HepG2 (cell line): ENCODE data around the gene PDIK1L.

Source experiments
- BRCA1 ChIP-seq: sonication (generic); formaldehyde crosslinking; IDR thresholded peaks from 2 replicates; pipeline ENCODE4 v1.4.0; 2020; ENCODE audit warnings: missing genetic modification reagents
- EZH2 ChIP-seq: conservative IDR thresholded peaks from 2 replicates; pipeline ENCODE4 v1.6.1; 2012; ENCODE audit warnings: mild to moderate bottlenecking, low read depth, low read length, moderate library complexity
- SCMH1 ChIP-seq: sonication (generic); formaldehyde crosslinking; IDR thresholded peaks from 2 replicates; pipeline ENCODE4 v1.9.0; 2021; ENCODE audit warnings: missing genetic modification reagents, mild to moderate bottlenecking, borderline replicate concordance
- TF ChIP-seq, protein P1 (sequence below): sonication (generic); formaldehyde crosslinking; IDR thresholded peaks from 2 replicates; pipeline ENCODE4 v1.5.1; 2020; ENCODE audit warnings: missing genetic modification reagents, mild to moderate bottlenecking, borderline replicate concordance

DNA sequence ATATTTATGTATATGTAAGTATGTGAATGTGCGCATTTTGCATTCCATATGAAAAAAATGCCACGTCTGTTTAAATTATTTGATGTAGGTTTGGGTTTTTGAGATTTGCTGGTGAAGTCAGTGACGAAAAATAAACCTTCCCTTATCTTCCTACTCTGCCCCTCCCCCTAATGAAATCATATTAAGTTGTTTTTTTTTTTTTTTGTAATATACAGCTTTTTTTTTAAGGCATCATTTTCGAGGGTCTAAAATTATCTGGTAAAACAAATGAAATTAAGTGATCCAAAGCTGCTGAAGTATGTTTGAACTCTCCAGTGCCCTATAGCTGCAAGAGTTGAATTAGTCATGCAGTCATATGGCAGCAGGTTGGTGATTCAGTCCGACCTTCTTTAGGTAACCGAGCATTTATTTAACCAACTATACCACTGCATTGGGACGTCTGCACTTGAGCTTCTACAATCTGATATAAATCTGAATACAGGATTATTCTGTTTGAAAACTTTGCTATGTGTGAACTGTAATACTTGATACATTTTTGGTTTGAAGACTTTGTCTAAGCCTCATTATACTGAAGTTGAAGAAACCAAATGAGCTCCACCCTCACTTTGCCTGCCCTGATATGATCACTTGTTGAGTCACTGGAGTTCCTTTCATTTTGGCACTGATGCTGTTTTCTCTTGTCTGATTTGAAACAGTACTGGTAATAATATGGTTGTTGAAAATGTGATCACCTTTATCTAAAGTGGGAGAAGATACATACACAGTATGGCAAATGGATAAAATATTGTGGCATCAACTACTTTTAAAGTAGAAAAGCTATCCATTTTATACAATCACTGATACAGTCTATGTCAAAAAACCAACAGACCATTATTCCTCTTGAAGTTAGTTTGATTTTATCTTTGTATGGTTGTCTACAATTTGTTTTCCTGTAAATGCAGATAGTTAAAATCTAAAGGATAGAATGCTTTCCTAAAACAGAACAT lies 11.7 kb downstream of the PDIK1L start:
- TF ChIP-seq BRCA1 (no peak), EZH2 (no peak), SCMH1 (no peak)
- TF ChIP-seq, protein P1, sequence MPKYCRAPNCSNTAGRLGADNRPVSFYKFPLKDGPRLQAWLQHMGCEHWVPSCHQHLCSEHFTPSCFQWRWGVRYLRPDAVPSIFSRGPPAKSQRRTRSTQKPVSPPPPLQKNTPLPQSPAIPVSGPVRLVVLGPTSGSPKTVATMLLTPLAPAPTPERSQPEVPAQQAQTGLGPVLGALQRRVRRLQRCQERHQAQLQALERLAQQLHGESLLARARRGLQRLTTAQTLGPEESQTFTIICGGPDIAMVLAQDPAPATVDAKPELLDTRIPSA (CRISPR knock-in tag): no peak
